Keratinocyte (primary cell): ENCODE results near the gene RFPL4A. TPM values are rescaled to one million over a fixed set of nuclear protein-coding genes. Genes with fewer than 3 reads are reported as not detected.
"Not testable (repeated sequence)": the region's sequence is repeated elsewhere in the genome, so short reads cannot be mapped to it uniquely, and the experiment has no call there.

ENCODE experiments used
- DNase-seq: peaks from one replicate; pipeline ENCODE4 v3.0.0-alpha.2; 2011; ENCODE audit warnings: low read depth, missing footprints, low spot score
- FAIRE-seq: peaks from 2 replicates; lab custom pipeline; 2011; peaks lifted over from hg19 to GRCh38; lab: Jason Lieb, UNC
- H2AFZ ChIP-seq: 2 replicates; pipeline ENCODE4 v1.6.0; 2012; ENCODE audit warnings: low read length, control low read depth, inconsistent platforms; ENCODE audit not compliant: control insufficient read depth
- H3K27ac ChIP-seq: 2 replicates; pipeline ENCODE4 v1.5.1; 2011; ENCODE audit warnings: low read length; ENCODE audit not compliant: control insufficient read depth, insufficient read depth
- H3K27me3 ChIP-seq: 3 replicates; pipeline ENCODE4 v1.6.0; 2011; ENCODE audit warnings: low read length; ENCODE audit not compliant: control insufficient read depth, insufficient read depth; ENCODE audit errors: extremely low read depth
- H3K36me3 ChIP-seq, 2 experiments: 2 replicates in 1 of 2; 3 replicates in 1 of 2; pipeline ENCODE4 v1.5.1; 2011; ENCODE audit warnings: low read length in 2 of 2, mild to moderate bottlenecking in 1 of 2; ENCODE audit not compliant: control insufficient read depth in 2 of 2, insufficient read depth in 2 of 2; ENCODE audit errors: extremely low read depth in 1 of 2
- H3K4me1 ChIP-seq: 3 replicates; pipeline ENCODE4 v1.5.1; 2011; ENCODE audit warnings: low read length; ENCODE audit not compliant: control insufficient read depth, insufficient read depth; ENCODE audit errors: extremely low read depth
- H3K4me2 ChIP-seq: 3 replicates; pipeline ENCODE4 v1.6.0; 2011; ENCODE audit warnings: low read depth, low read length; ENCODE audit not compliant: control insufficient read depth, insufficient read depth; ENCODE audit errors: extremely low read depth
- H3K4me3 ChIP-seq, 3 experiments: fragments of 200-600 bp in 1 of 3; sonication (generic) in 1 of 3; 2 replicates in 2 of 3; 3 replicates in 1 of 3; pipeline ENCODE4 v1.5.1; 2011 to 2016; ENCODE audit warnings: low read length in 3 of 3, mild to moderate bottlenecking in 3 of 3, control low read depth in 2 of 3, inconsistent platforms in 1 of 3, low read depth in 1 of 3, mixed read lengths in 1 of 3, mixed run types in 1 of 3, moderate library complexity in 1 of 3; ENCODE audit not compliant: control insufficient read depth in 2 of 3, insufficient read depth in 2 of 3; ENCODE audit errors: extremely low read depth in 1 of 3
- H3K79me2 ChIP-seq: 2 replicates; pipeline ENCODE4 v1.6.0; 2012; ENCODE audit warnings: low read length; ENCODE audit not compliant: control insufficient read depth, insufficient read depth
- H3K9ac ChIP-seq: 3 replicates; pipeline ENCODE4 v1.6.0; 2011; ENCODE audit warnings: low read length; ENCODE audit not compliant: control insufficient read depth, insufficient read depth; ENCODE audit errors: extremely low read depth
- H3K9me1 ChIP-seq: 3 replicates; pipeline ENCODE4 v1.6.0; 2011; ENCODE audit warnings: low read length; ENCODE audit not compliant: control insufficient read depth, insufficient read depth; ENCODE audit errors: extremely low read depth
- H3K9me3 ChIP-seq: 2 replicates; pipeline ENCODE4 v1.5.1; 2012; ENCODE audit warnings: low read depth, low read length; ENCODE audit not compliant: control insufficient read depth
- H4K20me1 ChIP-seq: 3 replicates; pipeline ENCODE4 v1.6.0; 2011; ENCODE audit warnings: low read length; ENCODE audit not compliant: control insufficient read depth, insufficient read depth; ENCODE audit errors: extremely low read depth
- CTCF ChIP-seq, 3 experiments: IDR thresholded peaks in 1 of 3; conservative IDR thresholded peaks in 1 of 3; optimal IDR thresholded peaks in 1 of 3; 2 replicates in 2 of 3; 3 replicates in 1 of 3; pipeline versions ENCODE3 to v1.5.1; 2011; ENCODE audit warnings: low read length in 3 of 3, mild to moderate bottlenecking in 3 of 3, moderate library complexity in 2 of 3, control low read depth in 1 of 3, inconsistent platforms in 1 of 3; ENCODE audit not compliant: insufficient read depth in 2 of 3; ENCODE audit errors: extremely low read depth in 1 of 3
- EZH2 ChIP-seq: IDR thresholded peaks from one replicate; pipeline ENCODE4 v1.6.1; 2012; ENCODE audit warnings: inconsistent platforms, mild to moderate bottlenecking, low read length, moderate library complexity
- dilution Hi-C: fragments of 300-500 bp; cut with MboI; formaldehyde crosslinking; loops from one replicate; pipeline ENCODE4 v1.7.0; 2020; ENCODE audit warnings: low sequenced_read_pairs; ENCODE audit not compliant: extremely low pct_ligation_motif_present
- polyA minus RNA-seq, 3 experiments: library from RNA; depleted of rRNA, polyadenylated mRNA; stranded (reverse); fragments of >200 nt; gene quantifications; 1 replicate in 1 of 3; 2 replicates in 1 of 3; 3 replicates in 1 of 3; pipeline ENCODE4 v1.2.3, GENCODE V29; 2011
- polyA plus RNA-seq, 5 experiments: library from polyadenylated mRNA; depleted of rRNA in 3 of 5; stranded (reverse) in 3 of 5; stranded (forward) in 1 of 5; unstranded in 1 of 5; fragments of >200 nt; gene quantifications; 1 replicate in 1 of 5; 2 replicates in 3 of 5; 3 replicates in 1 of 5; pipeline versions ENCODE4 v1.2.1 to v1.2.3, GENCODE V29; 2011 to 2012; ENCODE audit warnings: missing spikeins in 2 of 5, low read depth in 1 of 5, low replicate concordance in 1 of 5

Gene RFPL4A
- not detected in 3 replicates for polyA plus RNA-seq
- not detected for polyA plus RNA-seq (2011; ENCODE audit: low read depth)
- not detected in 2 replicates for polyA plus RNA-seq (2011; cell fraction: cytosol; rRNA removed)
- not detected in 2 replicates for polyA plus RNA-seq (2011; cell fraction: nucleus; rRNA removed)
- not detected in 2 replicates for polyA plus RNA-seq (2012; ENCODE audit: low replicate concordance)
- not detected in 3 replicates for polyA minus RNA-seq
- polyA minus RNA-seq (2011; cell fraction: cytosol; rRNA and poly(A)+ RNA removed) = not detected
- not detected in 2 replicates for polyA minus RNA-seq (2011; cell fraction: nucleus; rRNA and poly(A)+ RNA removed)

GRCh38 chr19:55758797-55759196 is at the start of gene RFPL4A:
Gene RFPL4A, plus strand, starts transcription at chr19:55759097. Its CDS starts 2,704 bp downstream, at chr19:55761801.
- H3K36me3 ChIP-seq, H3K4me1 ChIP-seq, dilution Hi-C loops, H3K27me3 ChIP-seq, H3K27ac ChIP-seq, H3K9ac ChIP-seq, H3K9me1 ChIP-seq, FAIRE-seq, H2AFZ ChIP-seq, H4K20me1 ChIP-seq, H3K79me2 ChIP-seq, DNase-seq, H3K4me3 ChIP-seq, H3K9me3 ChIP-seq, H3K4me2 ChIP-seq: not testable (repeated sequence)

GRCh38 chr19:55711719-55712118 is 47.2 kb upstream of the RFPL4A start:
- no peaks in the 10 kb centered on the region for H3K27me3 ChIP-seq
- H3K9me1 ChIP-seq = no peaks in the 10 kb centered on the region
- no peak overlapping the region for H3K9ac ChIP-seq
- H3K79me2 ChIP-seq = no peaks in the 10 kb centered on the region
- TF ChIP-seq EZH2 (no peak), CTCF (optimal IDR thresholded peaks at IDR 0.05 in 1 of 3, IDR thresholded peaks at IDR 0.05 in 1 of 3, conservative IDR thresholded peaks at IDR 0.05 in 1 of 3; ENCODE audit: extremely low read depth in 1 of 3, insufficient read depth in 2 of 3, low read length in 3 of 3) (no peak)
- H3K4me3 ChIP-seq = no peak overlapping the region
- DNase-seq (no peak), FAIRE-seq (no peak)
- H2AFZ ChIP-seq = no peak overlapping the region
- H4K20me1 ChIP-seq = no peaks in the 10 kb centered on the region
- no peak overlapping the region for H3K27ac ChIP-seq
- no peaks in the 10 kb centered on the region for H3K9me3 ChIP-seq
- H3K4me2 ChIP-seq = no peak overlapping the region
- no peaks in the 10 kb centered on the region for H3K4me1 ChIP-seq
- no peaks in the 10 kb centered on the region for H3K36me3 ChIP-seq
- dilution Hi-C loops = no loop called here
